OCI-LY7 (cell line): ENCODE data around the gene LRFN2. TPM values are rescaled to one million over a fixed set of nuclear protein-coding genes. Genes with fewer than 3 reads are reported as not detected.

ENCODE experiments used
- BruUV-seq: library from RNA; stranded (reverse); fragments of 400-500 nt; replicated peaks from 2 replicates; lab custom pipeline; 2021; lab: Mats Ljungman, UMichigan
- CTCF ChIA-PET: fragments of 300-600 bp; sonication (Branson Sonifier 250); formaldehyde crosslinking; loops from one replicate; lab custom pipeline; 2022; ENCODE audit warnings: antibody characterized with exemption; ENCODE audit not compliant: unreplicated experiment; lab: Charles Lee
- POLR2A ChIA-PET: fragments of 300-600 bp; sonication (Branson Sonifier 250); formaldehyde crosslinking; loops from one replicate; lab custom pipeline; 2022; ENCODE audit warnings: antibody characterized with exemption; lab: Charles Lee
- DNase-seq: peaks from one replicate; pipeline ENCODE4 v3.0.0-alpha.2; 2015; ENCODE audit warnings: low spot score
- H2AFZ ChIP-seq: fragments of 200-600 bp; sonication (generic), shearing (Covaris generic); 2 replicates; pipeline ENCODE4 v1.6.1; 2014; ENCODE audit warnings: mild to moderate bottlenecking, antibody characterized with exemption, low read length, moderate library complexity
- H3K27ac ChIP-seq: fragments of 200-600 bp; sonication (generic); 2 replicates; pipeline ENCODE4 v1.5.1; 2014; ENCODE audit warnings: mixed run types, low read depth, mild to moderate bottlenecking, moderate library complexity, low read length, inconsistent platforms; ENCODE audit not compliant: poor library complexity, severe bottlenecking
- H3K36me3 ChIP-seq: fragments of 200-600 bp; sonication (generic); 2 replicates; pipeline ENCODE4 v1.6.1; 2014; ENCODE audit warnings: mild to moderate bottlenecking, antibody characterized with exemption, low read length, moderate library complexity, mixed read lengths; ENCODE audit not compliant: insufficient read depth
- H3K4me1 ChIP-seq: fragments of 200-600 bp; sonication (generic); 2 replicates; pipeline ENCODE4 v1.5.1; 2014; ENCODE audit warnings: mild to moderate bottlenecking, low read length; ENCODE audit not compliant: insufficient read depth, poor library complexity, severe bottlenecking
- H3K4me2 ChIP-seq: fragments of 200-600 bp; sonication (generic); 2 replicates; pipeline ENCODE4 v1.6.1; 2014; ENCODE audit warnings: mild to moderate bottlenecking, low read length
- H3K4me3 ChIP-seq: fragments of 200-600 bp; sonication (generic); 2 replicates; pipeline ENCODE4 v1.5.1; 2014; ENCODE audit warnings: mild to moderate bottlenecking, low read depth, low read length; ENCODE audit not compliant: poor library complexity, severe bottlenecking
- H3K79me2 ChIP-seq: fragments of 200-600 bp; sonication (generic); 2 replicates; pipeline ENCODE4 v1.6.1; 2016; ENCODE audit warnings: low read depth, mild to moderate bottlenecking, low read length, moderate library complexity, mixed read lengths; ENCODE audit not compliant: insufficient read depth
- H3K9me2 ChIP-seq: fragments of 200-600 bp; sonication (generic); 2 replicates; pipeline ENCODE4 v1.6.1; 2016; ENCODE audit warnings: mild to moderate bottlenecking, low read length, mixed read lengths; ENCODE audit not compliant: insufficient read depth
- H3K9me3 ChIP-seq: fragments of 200-600 bp; sonication (generic); 2 replicates; pipeline ENCODE4 v1.6.1; 2014; ENCODE audit warnings: mild to moderate bottlenecking, mixed run types, low read length, mixed read lengths
- H4K20me1 ChIP-seq: fragments of 200-600 bp; sonication (generic); 2 replicates; pipeline ENCODE4 v1.6.1; 2014; ENCODE audit warnings: mild to moderate bottlenecking, antibody characterized with exemption, low read length, moderate library complexity, mixed read lengths; ENCODE audit not compliant: insufficient read depth
- CTCF ChIP-seq: fragments of 200-600 bp; sonication (generic); conservative IDR thresholded peaks from 2 replicates; pipeline ENCODE4 v1.5.1; 2014; ENCODE audit warnings: mild to moderate bottlenecking, antibody characterized with exemption, low read length, moderate library complexity, mixed read lengths
- EZH2phosphoT487 ChIP-seq: fragments of 200-600 bp; sonication (generic); IDR thresholded peaks from 2 replicates; pipeline ENCODE4 v1.6.1; 2018; ENCODE audit warnings: low read depth, borderline replicate concordance, mild to moderate bottlenecking, mixed run types, antibody characterized with exemption, low read length, moderate library complexity, mixed read lengths
- intact Hi-C: fragments of 100-400 bp; cut with micrococcal nuclease; formaldehyde crosslinking; loops from one replicate; pipeline ENCODE4 v1.10.0; 2022; ENCODE audit not compliant: unreplicated experiment
- total RNA-seq, 2 experiments: library from RNA; depleted of rRNA in 1 of 2; stranded (reverse); fragments of >200 nt in 1 of 2; shearing (Covaris generic) in 1 of 2; gene quantifications; 2 replicates each; pipeline ENCODE4 v1.2.3, GENCODE V29; 2014 to 2022

LRFN2 gene
- total RNA-seq, 2 experiments from 2014 or later, result not detected

- no peaks in the 10 kb centered on the region for H3K9me2 ChIP-seq
- no TSS peak for BruUV-seq
- ChIA-PET CTCF (no interaction called here), POLR2A (no interaction called here)
- H3K79me2 ChIP-seq, result no peaks in the 10 kb centered on the region
- intact Hi-C loops, result no loop called here
- H3K27ac ChIP-seq, result no peak overlapping the region
- H3K4me3 ChIP-seq, result no peak overlapping the region
- no peaks in the 10 kb centered on the region for H4K20me1 ChIP-seq
- no peak overlapping the region for H2AFZ ChIP-seq
- no peaks in the 10 kb centered on the region for H3K36me3 ChIP-seq
- no peaks in the 10 kb centered on the region for H3K9me3 ChIP-seq
- TF ChIP-seq EZH2phosphoT487, result no peak
- no peak for DNase-seq
- H3K4me1 ChIP-seq, result no peaks in the 10 kb centered on the region
- no peak overlapping the region for H3K4me2 ChIP-seq
These were observed 100.6 kb downstream of the LRFN2 start for GRCh38 chr6:40486576-40486975.

- no peak overlapping the region for H3K27ac ChIP-seq
- no peak for DNase-seq
- no peaks in the 10 kb centered on the region for H3K79me2 ChIP-seq
- no peak overlapping the region for H2AFZ ChIP-seq
- BruUV-seq, result no TSS peak
- intact Hi-C loops, result no loop called here
- CTCF ChIA-PET, result no interaction called here
- H3K4me1 ChIP-seq, result no peaks in the 10 kb centered on the region
- POLR2A ChIA-PET, result no interaction called here
- no peaks in the 10 kb centered on the region for H3K36me3 ChIP-seq
- H4K20me1 ChIP-seq, result no peaks in the 10 kb centered on the region
- no peak overlapping the region for H3K4me3 ChIP-seq
- H3K4me2 ChIP-seq, result no peak overlapping the region
- no peaks in the 10 kb centered on the region for H3K9me2 ChIP-seq
- H3K9me3 ChIP-seq, result no peaks in the 10 kb centered on the region
- TF ChIP-seq EZH2phosphoT487 (no peak), CTCF (no peak)
These were observed 101.4 kb downstream of the LRFN2 start for GRCh38 chr6:40485795-40486194.

- Histone ChIP-seq H3K9me2 (no peaks in the 10 kb centered on the region), H2AFZ (no peak overlapping the region), H3K9me3 (no peaks in the 10 kb centered on the region), H3K79me2 (no peaks in the 10 kb centered on the region), H3K4me2 (no peak overlapping the region), H3K36me3 (no peaks in the 10 kb centered on the region), H3K27ac (no peak overlapping the region), H4K20me1 (no peaks in the 10 kb centered on the region), H3K4me3 (no peak overlapping the region), H3K4me1 (no peaks in the 10 kb centered on the region)
- intact Hi-C loops, result no loop called here
- no peak for DNase-seq
- CTCF ChIA-PET, result interaction anchor here (1.3 kb wide), 1 partner anchor 18 kb away, joined by 4 read pairs; no protein-coding TSS in a partner anchor
- POLR2A ChIA-PET, result no interaction called here
- TF ChIP-seq EZH2phosphoT487, result no peak
- no peak for TF ChIP-seq CTCF
- no TSS peak for BruUV-seq
These were observed 101.9 kb downstream of the LRFN2 start for GRCh38 chr6:40485300-40485699.
